Transverse colon (tissue), 4 donors: ENCODE results near the gene TRABD. TPM values are rescaled to one million over a fixed set of nuclear protein-coding genes. Genes with fewer than 3 reads are reported as not detected.

Experiments used
- DNase-seq: peaks from one replicate; pipeline ENCODE4 v3.0.0-alpha.2; 2019
- H3K27ac ChIP-seq, 4 donors: fragments of 200-600 bp; sonication (generic); 2 replicates each; pipeline ENCODE4 v1.5.1; 2016 to 2018; ENCODE audit warnings: inconsistent platforms in 4 of 4
- H3K27me3 ChIP-seq: fragments of 200-600 bp; sonication (generic); 2 replicates; pipeline ENCODE4 v1.5.1; 2017; ENCODE audit warnings: inconsistent platforms
- H3K36me3 ChIP-seq, 4 donors: fragments of 200-600 bp; sonication (generic); 2 replicates each; pipeline ENCODE4 v1.5.1; 2017 to 2019; ENCODE audit warnings: inconsistent platforms in 4 of 4
- H3K4me1 ChIP-seq, 4 donors: fragments of 200-600 bp; sonication (generic); 2 replicates each; pipeline ENCODE4 v1.5.1; 2017 to 2020; ENCODE audit warnings: inconsistent platforms in 4 of 4
- H3K4me3 ChIP-seq, 4 donors: fragments of 200-600 bp; sonication (generic); 1 replicate in 1 of 4; 2 replicates in 3 of 4; pipeline versions ENCODE4 v1.5.1 to v1.6.1; 2017 to 2019; ENCODE audit warnings: inconsistent platforms in 4 of 4
- H3K9me3 ChIP-seq, 2 donors: fragments of 200-600 bp; sonication (generic); 2 replicates each; pipeline ENCODE4 v1.5.1; 2017 to 2019; ENCODE audit warnings: inconsistent platforms in 2 of 2
- EP300 ChIP-seq: sonication (generic); formaldehyde crosslinking; IDR thresholded peaks from one replicate; pipeline ENCODE4 v1.6.1; 2017; ENCODE audit warnings: antibody characterized with exemption, low read depth
- POLR2A ChIP-seq: fragments of 450-650 bp; IDR thresholded peaks from one replicate; pipeline ENCODE4 v1.6.1; 2016; ENCODE audit warnings: antibody characterized with exemption, mild to moderate bottlenecking, moderate library complexity
- POLR2AphosphoS5 ChIP-seq, 3 donors: sonication (generic); formaldehyde crosslinking; IDR thresholded peaks; one replicate each; pipeline ENCODE4 v1.6.1; 2016; ENCODE audit warnings: antibody characterized with exemption in 3 of 3
- WGBS, 2 donors: methylation state at CpG; one replicate each; pipeline ENCODE4 v1.1.5; 2018; ENCODE audit warnings: low coverage in 1 of 2; 5-methylcytosine and 5-hydroxymethylcytosine counted together
- in situ Hi-C, 4 donors: fragments of 200-750 bp; cut with MboI; loops; one replicate each; pipeline versions ENCODE4 v1.15.0 to v1.15.1; 2017; ENCODE audit warnings: low sequenced_read_pairs in 3 of 4, low pct_ligation_motif_present in 1 of 4, low pct_unique_long_range_greater_than_20kb in 1 of 4
- intact Hi-C: fragments of 100-400 bp; cut with DNase I; formaldehyde crosslinking; loops from one replicate; pipeline ENCODE4 v1.15.1; 2023; ENCODE audit warnings: low total_unique reads
- total RNA-seq, 4 donors: library from RNA; depleted of rRNA; stranded (reverse); fragments of >200 nt; gene quantifications; one replicate each; pipeline ENCODE4 v1.1.0, GENCODE V29; 2016
- TF ChIP-seq, protein P1 (sequence below), 5 experiments: fragments of 200-600 bp in 3 of 5; fragments of 450-650 bp in 2 of 5; sonication (generic) in 3 of 5; IDR thresholded peaks; 1 replicate in 2 of 5; 2 replicates in 3 of 5; pipeline ENCODE4 v1.5.1; 2016 to 2017; ENCODE audit warnings: antibody characterized with exemption in 5 of 5, inconsistent platforms in 3 of 5, mild to moderate bottlenecking in 2 of 5, moderate library complexity in 1 of 5

The TRABD gene
- total RNA-seq, 4 donors from 2014 or later, result 40.6 to 109 (median 69.4) TPM

DNA sequence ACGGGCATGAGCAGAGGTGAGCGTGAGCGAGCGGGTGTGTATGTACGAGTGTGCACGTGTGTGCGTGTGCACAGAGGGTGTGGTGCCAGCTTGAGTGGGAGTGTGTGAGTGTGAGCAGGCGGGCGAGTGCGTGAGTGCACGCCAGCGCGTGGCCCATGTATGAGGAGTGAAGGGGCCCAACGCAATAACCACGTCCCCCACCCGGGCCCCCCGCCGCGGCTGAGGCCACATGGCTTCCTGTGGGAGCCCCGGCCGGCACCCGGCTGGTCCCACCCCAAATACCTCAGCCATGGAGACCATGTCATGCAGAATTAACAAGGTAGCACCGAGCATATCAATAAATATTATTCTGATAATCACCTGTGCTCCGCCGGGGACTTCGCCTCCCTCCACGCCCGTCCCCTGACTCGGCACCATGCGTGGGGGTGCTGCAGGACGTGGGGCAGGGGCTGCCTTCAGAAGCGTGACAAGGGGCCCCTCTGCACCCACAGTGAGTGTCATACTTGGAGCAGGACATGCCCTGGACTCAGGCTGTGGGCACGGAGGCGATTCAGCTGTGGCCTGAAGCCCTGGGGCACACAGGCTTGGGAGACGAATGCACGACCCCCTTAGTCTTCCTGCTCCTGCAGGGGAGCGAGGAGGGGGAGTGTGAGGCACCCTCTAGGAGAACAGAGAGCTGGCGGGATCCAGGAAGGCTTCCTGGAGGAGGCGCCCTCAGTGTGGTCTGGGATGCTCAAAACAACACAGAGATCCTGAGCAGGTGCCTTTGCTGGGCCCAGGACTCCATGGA, 5.6 kb upstream of the TRABD start:
- DNase-seq, result peak; percentile 6
- no peak for TF ChIP-seq POLR2AphosphoS5 (IDR thresholded peaks at IDR 0.05)
- TF ChIP-seq, protein P1, sequence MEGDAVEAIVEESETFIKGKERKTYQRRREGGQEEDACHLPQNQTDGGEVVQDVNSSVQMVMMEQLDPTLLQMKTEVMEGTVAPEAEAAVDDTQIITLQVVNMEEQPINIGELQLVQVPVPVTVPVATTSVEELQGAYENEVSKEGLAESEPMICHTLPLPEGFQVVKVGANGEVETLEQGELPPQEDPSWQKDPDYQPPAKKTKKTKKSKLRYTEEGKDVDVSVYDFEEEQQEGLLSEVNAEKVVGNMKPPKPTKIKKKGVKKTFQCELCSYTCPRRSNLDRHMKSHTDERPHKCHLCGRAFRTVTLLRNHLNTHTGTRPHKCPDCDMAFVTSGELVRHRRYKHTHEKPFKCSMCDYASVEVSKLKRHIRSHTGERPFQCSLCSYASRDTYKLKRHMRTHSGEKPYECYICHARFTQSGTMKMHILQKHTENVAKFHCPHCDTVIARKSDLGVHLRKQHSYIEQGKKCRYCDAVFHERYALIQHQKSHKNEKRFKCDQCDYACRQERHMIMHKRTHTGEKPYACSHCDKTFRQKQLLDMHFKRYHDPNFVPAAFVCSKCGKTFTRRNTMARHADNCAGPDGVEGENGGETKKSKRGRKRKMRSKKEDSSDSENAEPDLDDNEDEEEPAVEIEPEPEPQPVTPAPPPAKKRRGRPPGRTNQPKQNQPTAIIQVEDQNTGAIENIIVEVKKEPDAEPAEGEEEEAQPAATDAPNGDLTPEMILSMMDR (IDR thresholded peaks at IDR 0.05), result no peak
- TF ChIP-seq EP300, result no peak
- TF ChIP-seq POLR2A, result no peak
- in situ Hi-C loops, result no loop called here
- intact Hi-C loops, result no loop called here
- Histone ChIP-seq H3K9me3 (no peaks in the 10 kb centered on the region), H3K36me3 (no peaks in the 10 kb centered on the region), H3K27me3 (peaks cover 26% of the 10 kb centered on the region), H3K4me1 (peaks cover 7 to 12% (median 9%) of the 10 kb centered on the region in 4 donors), H3K27ac (no peak overlapping the region), H3K4me3 (no peak overlapping the region)
- 49 to 73% methylated on average over 6 to 39 of the region's 39 CpGs for WGBS, 2 donors

DNA sequence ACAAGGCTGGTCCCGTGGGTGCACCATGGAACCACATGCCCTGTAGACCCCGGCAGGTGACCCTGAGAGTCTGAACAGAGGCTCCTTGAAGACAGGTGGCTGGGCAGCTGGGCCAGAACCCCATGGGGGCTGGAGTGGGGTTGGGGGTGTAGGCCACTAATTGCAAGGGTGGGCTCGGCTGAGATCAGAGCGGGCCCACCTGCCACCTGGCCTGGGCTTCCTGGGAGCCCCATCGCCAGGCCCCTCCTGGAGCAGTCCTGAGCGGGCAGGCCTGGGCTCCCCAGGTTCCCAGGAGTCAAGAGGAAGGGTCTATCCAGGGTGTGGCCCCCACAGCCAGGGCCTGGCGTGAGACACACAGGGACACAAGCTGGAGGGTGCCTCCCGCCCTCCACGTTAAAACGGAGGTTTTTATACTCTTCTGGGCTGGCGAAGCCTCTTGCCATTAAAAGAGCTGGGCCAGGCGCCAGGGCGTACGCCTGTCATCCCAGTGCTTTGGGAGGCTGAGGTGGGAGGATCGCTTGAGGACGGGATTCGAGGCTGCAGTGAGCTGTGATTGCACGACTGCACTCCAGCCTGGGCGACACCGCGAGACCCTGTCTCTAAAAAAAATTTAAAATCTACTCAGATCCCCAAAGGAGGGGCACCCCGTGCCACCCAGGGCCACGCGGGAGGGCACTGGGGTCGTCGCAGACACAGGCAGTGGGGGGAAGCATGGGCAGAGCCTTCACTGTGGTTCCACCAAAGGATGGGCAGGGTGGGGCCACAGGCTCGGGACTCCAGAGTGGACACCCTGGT, 4.8 kb upstream of the TRABD start:
- TF ChIP-seq POLR2AphosphoS5 (IDR thresholded peaks at IDR 0.05) (no peak), POLR2A (no peak)
- TF ChIP-seq, protein P1 (IDR thresholded peaks at IDR 0.05), result no peak
- in situ Hi-C loops, result no loop called here
- no peak overlapping the region for H3K4me3 ChIP-seq
- H3K36me3 ChIP-seq, result no peaks in the 10 kb centered on the region
- no peak overlapping the region for H3K27ac ChIP-seq
- H3K27me3 ChIP-seq, result peaks cover 26% of the 10 kb centered on the region
- peaks cover 9 to 13% (median 12%) of the 10 kb centered on the region in 4 donors for H3K4me1 ChIP-seq
- no peak for DNase-seq
- H3K9me3 ChIP-seq, result no peaks in the 10 kb centered on the region
- intact Hi-C loops, result no loop called here
- 90 to 92% methylated on average over 2 to 27 of the region's 27 CpGs for WGBS, 2 donors

- Histone ChIP-seq H3K36me3 (no peaks in the 10 kb centered on the region), H3K4me1 (peaks cover 16 to 26% (median 23%) of the 10 kb centered on the region in 4 donors), H3K27me3 (peaks cover 18% of the 10 kb centered on the region), H3K4me3 (no peak overlapping the region), H3K27ac (no peak overlapping the region), H3K9me3 (no peaks in the 10 kb centered on the region)
- in situ Hi-C loops (no loop called here), intact Hi-C loops (no loop called here)
- WGBS, 2 donors, result 65% methylated on average over 25 of the region's 31 CpGs; no CpG with 5 or more reads in 1 of the 2 donors
- TF ChIP-seq, protein P1 (IDR thresholded peaks at IDR 0.05), result no peak
- TF ChIP-seq POLR2A (no peak), EP300 (no peak), POLR2AphosphoS5 (IDR thresholded peaks at IDR 0.05) (no peak)
- DNase-seq, result peak; percentile 66
Observed at GRCh38 chr22:50182176-50183081, 3.3 kb upstream of the TRABD start.
